GM23338 (cell line): ENCODE results near the gene BOD1. TPM values are rescaled to one million over a fixed set of nuclear protein-coding genes. Genes with fewer than 3 reads are reported as not detected.

Experiments used
- ATAC-seq: fragments of 200-7000 bp; cut with Tn5 transposase; 3 replicates; pipeline ENCODE4 v1.9.1; 2020
- DNase-seq: peaks from one replicate; pipeline ENCODE4 v3.0.0-alpha.2; 2015; ENCODE audit warnings: low spot score
- H2AFZ ChIP-seq: fragments of 200-600 bp; sonication (generic); 2 replicates; pipeline ENCODE4 v1.8.0; 2016; ENCODE audit warnings: antibody characterized with exemption, mild to moderate bottlenecking, moderate library complexity
- H3F3A ChIP-seq: fragments of 200-600 bp; sonication (generic); replicated peaks from 2 replicates; pipeline ENCODE4 v1.8.0; 2017; ENCODE audit warnings: antibody characterized with exemption, mixed run types, low read depth
- H3K27ac ChIP-seq: fragments of 200-600 bp; sonication (generic); 2 replicates; pipeline ENCODE4 v1.6.1; 2016; ENCODE audit warnings: low read depth
- H3K27me3 ChIP-seq: fragments of 200-600 bp; sonication (generic); 2 replicates; pipeline ENCODE4 v1.8.0; 2016; ENCODE audit warnings: mild to moderate bottlenecking, mixed run types, moderate library complexity; ENCODE audit not compliant: insufficient read depth
- H3K36me3 ChIP-seq: fragments of 200-600 bp; sonication (generic); 2 replicates; pipeline ENCODE4 v1.8.0; 2016; ENCODE audit warnings: mild to moderate bottlenecking; ENCODE audit not compliant: insufficient read depth
- H3K4me1 ChIP-seq: fragments of 200-600 bp; sonication (generic); 2 replicates; pipeline ENCODE4 v1.8.0; 2016; ENCODE audit warnings: mild to moderate bottlenecking, moderate library complexity; ENCODE audit not compliant: insufficient read depth
- H3K4me2 ChIP-seq: fragments of 200-600 bp; sonication (generic); 2 replicates; pipeline ENCODE4 v1.7.1; 2017; ENCODE audit warnings: mixed run types
- H3K4me3 ChIP-seq: fragments of 200-600 bp; sonication (generic); 2 replicates; pipeline ENCODE4 v1.6.1; 2016; ENCODE audit warnings: mixed run types
- H3K79me2 ChIP-seq: fragments of 200-600 bp; sonication (generic); replicated peaks from 2 replicates; pipeline ENCODE4 v1.8.0; 2017; ENCODE audit warnings: mild to moderate bottlenecking; ENCODE audit not compliant: insufficient read depth
- H3K9me2 ChIP-seq: fragments of 200-600 bp; sonication (generic); 2 replicates; pipeline ENCODE4 v1.8.0; 2017; ENCODE audit not compliant: insufficient read depth
- H4K20me1 ChIP-seq: fragments of 200-600 bp; sonication (generic); replicated peaks from 2 replicates; pipeline ENCODE4 v1.8.0; 2017; ENCODE audit warnings: mild to moderate bottlenecking; ENCODE audit not compliant: insufficient read depth
- H3K27ac Mint-ChIP-seq: 2 replicates; pipeline ENCODE4 v1.8.0; 2020; ENCODE audit warnings: inconsistent platforms, mild to moderate bottlenecking, moderate library complexity, mixed read lengths
- H3K27me3 Mint-ChIP-seq: 3 replicates; pipeline ENCODE4 v1.8.0; 2022; ENCODE audit warnings: low read depth, mild to moderate bottlenecking, moderate library complexity, mixed read lengths, inconsistent platforms; ENCODE audit not compliant: insufficient read depth, poor library complexity
- H3K36me3 Mint-ChIP-seq: 3 replicates; pipeline ENCODE4 v1.8.0; 2021; ENCODE audit warnings: low read depth, mild to moderate bottlenecking, inconsistent platforms, moderate library complexity, mixed read lengths
- H3K4me1 Mint-ChIP-seq: 3 replicates; pipeline ENCODE4 v1.8.0; 2020; ENCODE audit warnings: mild to moderate bottlenecking, inconsistent platforms, mixed read lengths
- H3K4me3 Mint-ChIP-seq: 3 replicates; pipeline ENCODE4 v1.8.0; 2021; ENCODE audit warnings: moderate library complexity, mild to moderate bottlenecking, inconsistent platforms, mixed read lengths
- H3K9me3 Mint-ChIP-seq: 3 replicates; pipeline ENCODE4 v1.8.0; 2020; ENCODE audit warnings: moderate library complexity, mild to moderate bottlenecking, inconsistent platforms, mixed read lengths
- CREB1 ChIP-seq: fragments of 250-450 bp; sonication (Bioruptor Pico); IDR thresholded peaks from 2 replicates; pipeline ENCODE4 v1.5.0; 2020; ENCODE audit warnings: low read depth, mild to moderate bottlenecking, moderate library complexity
- EZH2 ChIP-seq: fragments of 200-600 bp; sonication (generic); IDR thresholded peaks from one replicate; pipeline ENCODE4 v1.8.0; 2017; ENCODE audit warnings: antibody characterized with exemption, mild to moderate bottlenecking, low read depth; ENCODE audit not compliant: unreplicated experiment
- EZH2phosphoT487 ChIP-seq: fragments of 200-600 bp; sonication (generic); IDR thresholded peaks from one replicate; pipeline ENCODE4 v1.8.1; 2018; ENCODE audit warnings: antibody characterized with exemption; ENCODE audit not compliant: unreplicated experiment
- JUNB ChIP-seq: IDR thresholded peaks from one replicate; pipeline ENCODE4 v1.6.1; 2016; ENCODE audit warnings: antibody characterized with exemption; ENCODE audit not compliant: unreplicated experiment
- NANOG ChIP-seq: IDR thresholded peaks from 2 replicates; pipeline ENCODE4 v1.6.1; 2016; ENCODE audit warnings: antibody characterized with exemption, borderline replicate concordance
- POLR2AphosphoS5 ChIP-seq: IDR thresholded peaks from 2 replicates; pipeline ENCODE4 v1.6.1; 2016; ENCODE audit warnings: antibody characterized with exemption, low read depth
- STAT1 ChIP-seq: IDR thresholded peaks from one replicate; pipeline ENCODE4 v1.6.1; 2016; ENCODE audit warnings: antibody characterized with exemption; ENCODE audit not compliant: unreplicated experiment
- ZNF114 ChIP-seq: fragments of 250-450 bp; sonication (Bioruptor Pico); IDR thresholded peaks from 2 replicates; pipeline ENCODE4 v1.5.0; 2020; ENCODE audit warnings: mild to moderate bottlenecking, moderate library complexity
- ZNF331 ChIP-seq: fragments of 250-450 bp; sonication (Bioruptor Pico); IDR thresholded peaks from 2 replicates; pipeline ENCODE4 v1.5.0; 2020; ENCODE audit warnings: low read depth, mild to moderate bottlenecking, moderate library complexity
- polyA plus RNA-seq: library from polyadenylated mRNA; unstranded; fragments of >200 nt; fragmentation: Nextera tagmentation; extraction: Ambion mirVana; gene quantifications from 2 replicates; pipeline ENCODE4 v1.2.1, GENCODE V29; 2016
- total RNA-seq: library from RNA; depleted of rRNA; stranded (reverse); fragments of >200 nt; shearing (Covaris generic); gene quantifications from 2 replicates; pipeline ENCODE4 v1.2.3, GENCODE V29; 2014
- TF ChIP-seq, protein P1 (sequence below): IDR thresholded peaks from 2 replicates; pipeline ENCODE4 v1.6.1; 2016; ENCODE audit warnings: antibody characterized with exemption
- TF ChIP-seq, protein P2 (sequence below), 2 experiments: fragments of 200-600 bp in 1 of 2; sonication (generic) in 1 of 2; conservative IDR thresholded peaks; 2 replicates each; pipeline versions ENCODE4 v1.5.1 to v1.6.1; 2016 to 2017; ENCODE audit warnings: antibody characterized with exemption in 2 of 2, low read depth in 2 of 2, mild to moderate bottlenecking in 2 of 2, moderate library complexity in 1 of 2
- TF ChIP-seq, protein P3 (sequence below): fragments of 250-450 bp; sonication (Bioruptor Pico); IDR thresholded peaks from 2 replicates; pipeline ENCODE4 v1.5.0; 2020; ENCODE audit warnings: mild to moderate bottlenecking, moderate library complexity

The BOD1 gene
- total and polyA plus RNA-seq, 2 experiments from 2014 or later = 94.7 to 141 TPM

DNA sequence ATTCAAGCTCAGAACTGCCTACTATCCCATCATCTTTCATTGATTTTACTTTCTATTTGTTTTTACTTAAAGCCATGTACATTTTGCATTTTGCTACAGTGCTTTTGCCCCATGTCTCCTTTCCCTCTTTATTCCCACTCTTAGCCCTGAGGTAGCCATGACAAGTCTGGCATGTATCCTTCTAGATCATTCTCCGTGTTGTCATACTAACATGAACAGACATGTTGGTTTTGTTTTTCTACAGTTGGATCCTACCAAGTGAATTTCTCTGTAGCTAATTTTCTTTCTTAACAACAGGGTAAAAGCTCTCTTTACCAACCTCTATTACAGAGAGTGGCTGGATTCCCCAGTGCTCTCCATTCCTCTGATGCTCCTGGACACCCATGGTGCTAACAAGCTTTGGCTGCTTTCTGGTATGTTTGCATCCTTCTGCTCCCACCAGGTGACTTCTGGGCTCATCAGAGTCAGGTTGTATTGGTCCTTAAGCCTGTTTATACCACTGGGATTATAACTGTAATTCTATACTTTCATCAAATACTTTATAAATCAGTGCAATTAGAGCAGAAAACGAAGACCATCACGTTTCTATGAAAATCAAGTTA, 38.8 kb upstream of the BOD1 start:
- Mint-ChIP-seq H3K4me1 (peaks cover 4% of the 10 kb centered on the region; the same call in 1 of the 3 replicates), H3K9me3 (peaks cover 36% of the 10 kb centered on the region), H3K27me3 (peaks cover 2% of the 10 kb centered on the region), H3K27ac (no peak overlapping the region), H3K36me3 (peaks cover 32% of the 10 kb centered on the region; the same call in 2 of the 3 replicates), H3K4me3 (no peak overlapping the region)
- Histone ChIP-seq H3F3A (no peaks in the 10 kb centered on the region), H3K27ac (no peak overlapping the region), H3K4me3 (no peak overlapping the region), H3K4me2 (no peak overlapping the region), H3K9me2 (peaks cover 9% of the 10 kb centered on the region; the same call in 1 of the 2 replicates), H4K20me1 (no peaks in the 10 kb centered on the region), H2AFZ (no peak overlapping the region), H3K36me3 (peaks cover 3% of the 10 kb centered on the region; the same call in 1 of the 2 replicates), H3K4me1 (no peaks in the 10 kb centered on the region), H3K27me3 (no peaks in the 10 kb centered on the region), H3K79me2 (no peaks in the 10 kb centered on the region)
- TF ChIP-seq ZNF331 = no peak
- TF ChIP-seq, protein P1, sequence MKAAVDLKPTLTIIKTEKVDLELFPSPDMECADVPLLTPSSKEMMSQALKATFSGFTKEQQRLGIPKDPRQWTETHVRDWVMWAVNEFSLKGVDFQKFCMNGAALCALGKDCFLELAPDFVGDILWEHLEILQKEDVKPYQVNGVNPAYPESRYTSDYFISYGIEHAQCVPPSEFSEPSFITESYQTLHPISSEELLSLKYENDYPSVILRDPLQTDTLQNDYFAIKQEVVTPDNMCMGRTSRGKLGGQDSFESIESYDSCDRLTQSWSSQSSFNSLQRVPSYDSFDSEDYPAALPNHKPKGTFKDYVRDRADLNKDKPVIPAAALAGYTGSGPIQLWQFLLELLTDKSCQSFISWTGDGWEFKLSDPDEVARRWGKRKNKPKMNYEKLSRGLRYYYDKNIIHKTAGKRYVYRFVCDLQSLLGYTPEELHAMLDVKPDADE = no peak
- no peak for TF ChIP-seq POLR2AphosphoS5
- TF ChIP-seq, protein P2, sequence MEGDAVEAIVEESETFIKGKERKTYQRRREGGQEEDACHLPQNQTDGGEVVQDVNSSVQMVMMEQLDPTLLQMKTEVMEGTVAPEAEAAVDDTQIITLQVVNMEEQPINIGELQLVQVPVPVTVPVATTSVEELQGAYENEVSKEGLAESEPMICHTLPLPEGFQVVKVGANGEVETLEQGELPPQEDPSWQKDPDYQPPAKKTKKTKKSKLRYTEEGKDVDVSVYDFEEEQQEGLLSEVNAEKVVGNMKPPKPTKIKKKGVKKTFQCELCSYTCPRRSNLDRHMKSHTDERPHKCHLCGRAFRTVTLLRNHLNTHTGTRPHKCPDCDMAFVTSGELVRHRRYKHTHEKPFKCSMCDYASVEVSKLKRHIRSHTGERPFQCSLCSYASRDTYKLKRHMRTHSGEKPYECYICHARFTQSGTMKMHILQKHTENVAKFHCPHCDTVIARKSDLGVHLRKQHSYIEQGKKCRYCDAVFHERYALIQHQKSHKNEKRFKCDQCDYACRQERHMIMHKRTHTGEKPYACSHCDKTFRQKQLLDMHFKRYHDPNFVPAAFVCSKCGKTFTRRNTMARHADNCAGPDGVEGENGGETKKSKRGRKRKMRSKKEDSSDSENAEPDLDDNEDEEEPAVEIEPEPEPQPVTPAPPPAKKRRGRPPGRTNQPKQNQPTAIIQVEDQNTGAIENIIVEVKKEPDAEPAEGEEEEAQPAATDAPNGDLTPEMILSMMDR (conservative IDR thresholded peaks at IDR 0.05; ENCODE audit: low read depth in 2 of 2) = no peak
- no peak for TF ChIP-seq NANOG
- TF ChIP-seq CREB1 = no peak
- TF ChIP-seq EZH2phosphoT487 = no peak
- no peak for TF ChIP-seq STAT1
- no peak for TF ChIP-seq EZH2
- no peak for TF ChIP-seq ZNF114 (CRISPR knock-in tag)
- TF ChIP-seq JUNB = no peak
- TF ChIP-seq, protein P3, sequence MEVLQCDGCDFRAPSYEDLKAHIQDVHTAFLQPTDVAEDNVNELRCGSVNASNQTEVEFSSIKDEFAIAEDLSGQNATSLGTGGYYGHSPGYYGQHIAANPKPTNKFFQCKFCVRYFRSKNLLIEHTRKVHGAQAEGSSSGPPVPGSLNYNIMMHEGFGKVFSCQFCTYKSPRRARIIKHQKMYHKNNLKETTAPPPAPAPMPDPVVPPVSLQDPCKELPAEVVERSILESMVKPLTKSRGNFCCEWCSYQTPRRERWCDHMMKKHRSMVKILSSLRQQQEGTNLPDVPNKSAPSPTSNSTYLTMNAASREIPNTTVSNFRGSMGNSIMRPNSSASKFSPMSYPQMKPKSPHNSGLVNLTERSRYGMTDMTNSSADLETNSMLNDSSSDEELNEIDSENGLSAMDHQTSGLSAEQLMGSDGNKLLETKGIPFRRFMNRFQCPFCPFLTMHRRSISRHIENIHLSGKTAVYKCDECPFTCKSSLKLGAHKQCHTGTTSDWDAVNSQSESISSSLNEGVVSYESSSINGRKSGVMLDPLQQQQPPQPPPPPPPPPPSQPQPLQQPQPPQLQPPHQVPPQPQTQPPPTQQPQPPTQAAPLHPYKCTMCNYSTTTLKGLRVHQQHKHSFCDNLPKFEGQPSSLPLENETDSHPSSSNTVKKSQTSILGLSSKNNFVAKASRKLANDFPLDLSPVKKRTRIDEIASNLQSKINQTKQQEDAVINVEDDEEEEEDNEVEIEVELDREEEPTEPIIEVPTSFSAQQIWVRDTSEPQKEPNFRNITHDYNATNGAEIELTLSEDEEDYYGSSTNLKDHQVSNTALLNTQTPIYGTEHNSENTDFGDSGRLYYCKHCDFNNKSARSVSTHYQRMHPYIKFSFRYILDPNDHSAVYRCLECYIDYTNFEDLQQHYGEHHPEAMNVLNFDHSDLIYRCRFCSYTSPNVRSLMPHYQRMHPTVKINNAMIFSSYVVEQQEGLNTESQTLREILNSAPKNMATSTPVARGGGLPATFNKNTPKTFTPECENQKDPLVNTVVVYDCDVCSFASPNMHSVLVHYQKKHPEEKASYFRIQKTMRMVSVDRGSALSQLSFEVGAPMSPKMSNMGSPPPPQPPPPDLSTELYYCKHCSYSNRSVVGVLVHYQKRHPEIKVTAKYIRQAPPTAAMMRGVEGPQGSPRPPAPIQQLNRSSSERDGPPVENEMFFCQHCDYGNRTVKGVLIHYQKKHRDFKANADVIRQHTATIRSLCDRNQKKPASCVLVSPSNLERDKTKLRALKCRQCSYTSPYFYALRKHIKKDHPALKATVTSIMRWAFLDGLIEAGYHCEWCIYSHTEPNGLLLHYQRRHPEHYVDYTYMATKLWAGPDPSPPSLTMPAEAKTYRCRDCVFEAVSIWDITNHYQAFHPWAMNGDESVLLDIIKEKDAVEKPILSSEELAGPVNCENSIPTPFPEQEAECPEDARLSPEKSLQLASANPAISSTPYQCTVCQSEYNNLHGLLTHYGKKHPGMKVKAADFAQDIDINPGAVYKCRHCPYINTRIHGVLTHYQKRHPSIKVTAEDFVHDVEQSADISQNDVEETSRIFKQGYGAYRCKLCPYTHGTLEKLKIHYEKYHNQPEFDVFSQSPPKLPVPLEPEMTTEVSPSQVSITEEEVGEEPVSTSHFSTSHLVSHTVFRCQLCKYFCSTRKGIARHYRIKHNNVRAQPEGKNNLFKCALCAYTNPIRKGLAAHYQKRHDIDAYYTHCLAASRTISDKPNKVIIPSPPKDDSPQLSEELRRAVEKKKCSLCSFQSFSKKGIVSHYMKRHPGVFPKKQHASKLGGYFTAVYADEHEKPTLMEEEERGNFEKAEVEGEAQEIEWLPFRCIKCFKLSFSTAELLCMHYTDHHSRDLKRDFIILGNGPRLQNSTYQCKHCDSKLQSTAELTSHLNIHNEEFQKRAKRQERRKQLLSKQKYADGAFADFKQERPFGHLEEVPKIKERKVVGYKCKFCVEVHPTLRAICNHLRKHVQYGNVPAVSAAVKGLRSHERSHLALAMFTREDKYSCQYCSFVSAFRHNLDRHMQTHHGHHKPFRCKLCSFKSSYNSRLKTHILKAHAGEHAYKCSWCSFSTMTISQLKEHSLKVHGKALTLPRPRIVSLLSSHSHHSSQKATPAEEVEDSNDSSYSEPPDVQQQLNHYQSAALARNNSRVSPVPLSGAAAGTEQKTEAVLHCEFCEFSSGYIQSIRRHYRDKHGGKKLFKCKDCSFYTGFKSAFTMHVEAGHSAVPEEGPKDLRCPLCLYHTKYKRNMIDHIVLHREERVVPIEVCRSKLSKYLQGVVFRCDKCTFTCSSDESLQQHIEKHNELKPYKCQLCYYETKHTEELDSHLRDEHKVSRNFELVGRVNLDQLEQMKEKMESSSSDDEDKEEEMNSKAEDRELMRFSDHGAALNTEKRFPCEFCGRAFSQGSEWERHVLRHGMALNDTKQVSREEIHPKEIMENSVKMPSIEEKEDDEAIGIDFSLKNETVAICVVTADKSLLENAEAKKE (CRISPR knock-in tag) = no peak
- no peak for DNase-seq
- no peak for ATAC-seq
